Measurements from ENCODE around the gene ZNF783.

- TF ChIP-seq, protein P1, sequence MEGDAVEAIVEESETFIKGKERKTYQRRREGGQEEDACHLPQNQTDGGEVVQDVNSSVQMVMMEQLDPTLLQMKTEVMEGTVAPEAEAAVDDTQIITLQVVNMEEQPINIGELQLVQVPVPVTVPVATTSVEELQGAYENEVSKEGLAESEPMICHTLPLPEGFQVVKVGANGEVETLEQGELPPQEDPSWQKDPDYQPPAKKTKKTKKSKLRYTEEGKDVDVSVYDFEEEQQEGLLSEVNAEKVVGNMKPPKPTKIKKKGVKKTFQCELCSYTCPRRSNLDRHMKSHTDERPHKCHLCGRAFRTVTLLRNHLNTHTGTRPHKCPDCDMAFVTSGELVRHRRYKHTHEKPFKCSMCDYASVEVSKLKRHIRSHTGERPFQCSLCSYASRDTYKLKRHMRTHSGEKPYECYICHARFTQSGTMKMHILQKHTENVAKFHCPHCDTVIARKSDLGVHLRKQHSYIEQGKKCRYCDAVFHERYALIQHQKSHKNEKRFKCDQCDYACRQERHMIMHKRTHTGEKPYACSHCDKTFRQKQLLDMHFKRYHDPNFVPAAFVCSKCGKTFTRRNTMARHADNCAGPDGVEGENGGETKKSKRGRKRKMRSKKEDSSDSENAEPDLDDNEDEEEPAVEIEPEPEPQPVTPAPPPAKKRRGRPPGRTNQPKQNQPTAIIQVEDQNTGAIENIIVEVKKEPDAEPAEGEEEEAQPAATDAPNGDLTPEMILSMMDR (IDR thresholded peaks at IDR 0.05), result no peak
- no peak for TF ChIP-seq POLR2A (IDR thresholded peaks at IDR 0.05)
Observed at GRCh38 chr7:149317496-149317895, 55.5 kb downstream of the ZNF783 start.
